Measurements from ENCODE around the gene TRABD2B.

TRABD2B gene

GRCh38 chr1:47898133-47898845 is 98.9 kb downstream of the TRABD2B start:
- Histone ChIP-seq H3K4me1 (ENCODE audit: control insufficient read depth in 1 of 2, insufficient read depth in 2 of 2, low read length in 2 of 2) (peaks cover 12 to 22% of the 10 kb centered on the region in 2 donors), H3K36me3 (ENCODE audit: control insufficient read depth in 1 of 2, insufficient read depth in 2 of 2, low read length in 2 of 2) (no peaks in the 10 kb centered on the region), H3K4me3 (ENCODE audit: low read depth in 1 of 2, low read length in 2 of 2) (no peak overlapping the region), H3K9me3 (ENCODE audit: control insufficient read depth in 1 of 2, low read length in 2 of 2) (no peaks in the 10 kb centered on the region), H3K27me3 (ENCODE audit: control insufficient read depth in 1 of 2, insufficient read depth in 2 of 2, low read length in 2 of 2) (no peaks in the 10 kb centered on the region), H3K9ac (ENCODE audit: low read depth in 1 of 2, low read length in 2 of 2) (no peak overlapping the region), H3K27ac (ENCODE audit: low read depth, low read length) (no peak overlapping the region)

GRCh38 chr1:47895279-47896125 is 101.7 kb downstream of the TRABD2B start:
- Histone ChIP-seq H3K27ac (ENCODE audit: low read depth, low read length) (peak overlapping the region; percentile 30), H3K27me3 (ENCODE audit: control insufficient read depth in 1 of 2, insufficient read depth in 2 of 2, low read length in 2 of 2) (no peaks in the 10 kb centered on the region), H3K36me3 (ENCODE audit: control insufficient read depth in 1 of 2, insufficient read depth in 2 of 2, low read length in 2 of 2) (no peaks in the 10 kb centered on the region)

GRCh38 chr1:47894410-47895278 is 102.5 kb downstream of the TRABD2B start:
- no peak overlapping the region for H3K4me3 ChIP-seq (ENCODE audit: low read depth in 1 of 2, low read length in 2 of 2)
- H3K36me3 ChIP-seq (ENCODE audit: control insufficient read depth in 1 of 2, insufficient read depth in 2 of 2, low read length in 2 of 2) = no peaks in the 10 kb centered on the region
- H3K9me3 ChIP-seq (ENCODE audit: control insufficient read depth in 1 of 2, low read length in 2 of 2) = no peaks in the 10 kb centered on the region
- peak overlapping the region; percentile 30 for H3K27ac ChIP-seq (ENCODE audit: low read depth, low read length)
- no peaks in the 10 kb centered on the region for H3K27me3 ChIP-seq (ENCODE audit: control insufficient read depth in 1 of 2, insufficient read depth in 2 of 2, low read length in 2 of 2)
- peaks cover 12 to 22% of the 10 kb centered on the region in 2 donors for H3K4me1 ChIP-seq (ENCODE audit: control insufficient read depth in 1 of 2, insufficient read depth in 2 of 2, low read length in 2 of 2)
- H3K9ac ChIP-seq (ENCODE audit: low read depth in 1 of 2, low read length in 2 of 2) = no peak overlapping the region

More at GRCh38 chr1:47895279-47896125, 101.7 kb downstream of the TRABD2B start:
- Histone ChIP-seq H3K4me1 (ENCODE audit: control insufficient read depth in 1 of 2, insufficient read depth in 2 of 2, low read length in 2 of 2) (peaks cover 12 to 22% of the 10 kb centered on the region in 2 donors), H3K4me3 (ENCODE audit: low read depth in 1 of 2, low read length in 2 of 2) (no peak overlapping the region), H3K9me3 (ENCODE audit: control insufficient read depth in 1 of 2, low read length in 2 of 2) (no peaks in the 10 kb centered on the region), H3K9ac (ENCODE audit: low read depth in 1 of 2, low read length in 2 of 2) (no peak overlapping the region)

GRCh38 chr1:47893412-47893811 is 103.8 kb downstream of the TRABD2B start:
- no peaks in the 10 kb centered on the region for H3K27me3 ChIP-seq (ENCODE audit: control insufficient read depth in 1 of 2, insufficient read depth in 2 of 2, low read length in 2 of 2)
- peaks cover 12 to 22% of the 10 kb centered on the region in 2 donors for H3K4me1 ChIP-seq (ENCODE audit: control insufficient read depth in 1 of 2, insufficient read depth in 2 of 2, low read length in 2 of 2)
- H3K27ac ChIP-seq (ENCODE audit: low read depth, low read length) = no peak overlapping the region
- no peaks in the 10 kb centered on the region for H3K9me3 ChIP-seq (ENCODE audit: control insufficient read depth in 1 of 2, low read length in 2 of 2)
- H3K36me3 ChIP-seq (ENCODE audit: control insufficient read depth in 1 of 2, insufficient read depth in 2 of 2, low read length in 2 of 2) = no peaks in the 10 kb centered on the region
- H3K9ac ChIP-seq (ENCODE audit: low read depth in 1 of 2, low read length in 2 of 2) = no peak overlapping the region
- H3K4me3 ChIP-seq (ENCODE audit: low read depth in 1 of 2, low read length in 2 of 2) = no peak overlapping the region

- H3K36me3 ChIP-seq (ENCODE audit: control insufficient read depth in 1 of 2, insufficient read depth in 2 of 2, low read length in 2 of 2) = no peaks in the 10 kb centered on the region
- peaks cover 12 to 17% of the 10 kb centered on the region in 2 donors for H3K4me1 ChIP-seq (ENCODE audit: control insufficient read depth in 1 of 2, insufficient read depth in 2 of 2, low read length in 2 of 2)
- no peaks in the 10 kb centered on the region for H3K27me3 ChIP-seq (ENCODE audit: control insufficient read depth in 1 of 2, insufficient read depth in 2 of 2, low read length in 2 of 2)
These were observed 106.4 kb downstream of the TRABD2B start for GRCh38 chr1:47890779-47891178.

GRCh38 chr1:47888294-47888629 is 108.9 kb downstream of the TRABD2B start:
- Histone ChIP-seq H3K4me1 (ENCODE audit: control insufficient read depth in 1 of 2, insufficient read depth in 2 of 2, low read length in 2 of 2) (no peaks in the 10 kb centered on the region), H3K9me3 (ENCODE audit: control insufficient read depth in 1 of 2, low read length in 2 of 2) (no peaks in the 10 kb centered on the region), H3K36me3 (ENCODE audit: control insufficient read depth in 1 of 2, insufficient read depth in 2 of 2, low read length in 2 of 2) (no peaks in the 10 kb centered on the region), H3K27ac (ENCODE audit: low read depth, low read length) (no peak overlapping the region), H3K27me3 (ENCODE audit: control insufficient read depth in 1 of 2, insufficient read depth in 2 of 2, low read length in 2 of 2) (no peaks in the 10 kb centered on the region), H3K9ac (ENCODE audit: low read depth in 1 of 2, low read length in 2 of 2) (no peak overlapping the region), H3K4me3 (ENCODE audit: low read depth in 1 of 2, low read length in 2 of 2) (no peak overlapping the region)

More at GRCh38 chr1:47890779-47891178, 106.4 kb downstream of the TRABD2B start:
- no peaks in the 10 kb centered on the region for H3K9me3 ChIP-seq (ENCODE audit: control insufficient read depth in 1 of 2, low read length in 2 of 2)
- no peak overlapping the region for H3K4me3 ChIP-seq (ENCODE audit: low read depth in 1 of 2, low read length in 2 of 2)
- no peak overlapping the region for H3K27ac ChIP-seq (ENCODE audit: low read depth, low read length)
- no peak overlapping the region for H3K9ac ChIP-seq (ENCODE audit: low read depth in 1 of 2, low read length in 2 of 2)

- H3K4me3 ChIP-seq (ENCODE audit: low read depth in 1 of 2, low read length in 2 of 2) = no peak overlapping the region
- no peaks in the 10 kb centered on the region for H3K9me3 ChIP-seq (ENCODE audit: control insufficient read depth in 1 of 2, low read length in 2 of 2)
- H3K4me1 ChIP-seq (ENCODE audit: control insufficient read depth in 1 of 2, insufficient read depth in 2 of 2, low read length in 2 of 2) = no peaks in the 10 kb centered on the region
- no peak overlapping the region for H3K27ac ChIP-seq (ENCODE audit: low read depth, low read length)
- H3K36me3 ChIP-seq (ENCODE audit: control insufficient read depth in 1 of 2, insufficient read depth in 2 of 2, low read length in 2 of 2) = no peaks in the 10 kb centered on the region
- no peaks in the 10 kb centered on the region for H3K27me3 ChIP-seq (ENCODE audit: control insufficient read depth in 1 of 2, insufficient read depth in 2 of 2, low read length in 2 of 2)
- no peak overlapping the region for H3K9ac ChIP-seq (ENCODE audit: low read depth in 1 of 2, low read length in 2 of 2)
These were observed 109.5 kb downstream of the TRABD2B start for GRCh38 chr1:47887475-47888293.

- no peaks in the 10 kb centered on the region for H3K4me1 ChIP-seq (ENCODE audit: control insufficient read depth in 1 of 2, insufficient read depth in 2 of 2, low read length in 2 of 2)
- H3K9me3 ChIP-seq (ENCODE audit: control insufficient read depth in 1 of 2, low read length in 2 of 2) = no peaks in the 10 kb centered on the region
- H3K27me3 ChIP-seq (ENCODE audit: control insufficient read depth in 1 of 2, insufficient read depth in 2 of 2, low read length in 2 of 2) = no peaks in the 10 kb centered on the region
- no peak overlapping the region for H3K9ac ChIP-seq (ENCODE audit: low read depth in 1 of 2, low read length in 2 of 2)
- no peak overlapping the region for H3K27ac ChIP-seq (ENCODE audit: low read depth, low read length)
- no peak overlapping the region for H3K4me3 ChIP-seq (ENCODE audit: low read depth in 1 of 2, low read length in 2 of 2)
- no peaks in the 10 kb centered on the region for H3K36me3 ChIP-seq (ENCODE audit: control insufficient read depth in 1 of 2, insufficient read depth in 2 of 2, low read length in 2 of 2)
These were observed 110.1 kb downstream of the TRABD2B start for GRCh38 chr1:47887060-47887459.

GRCh38 chr1:47886141-47886540 is 111.0 kb downstream of the TRABD2B start:
- no peaks in the 10 kb centered on the region for H3K27me3 ChIP-seq (ENCODE audit: control insufficient read depth in 1 of 2, insufficient read depth in 2 of 2, low read length in 2 of 2)
- H3K36me3 ChIP-seq (ENCODE audit: control insufficient read depth in 1 of 2, insufficient read depth in 2 of 2, low read length in 2 of 2) = no peaks in the 10 kb centered on the region
- no peak overlapping the region for H3K9ac ChIP-seq (ENCODE audit: low read depth in 1 of 2, low read length in 2 of 2)
- no peaks in the 10 kb centered on the region for H3K9me3 ChIP-seq (ENCODE audit: control insufficient read depth in 1 of 2, low read length in 2 of 2)
- no peak overlapping the region for H3K4me3 ChIP-seq (ENCODE audit: low read depth in 1 of 2, low read length in 2 of 2)
- no peak overlapping the region for H3K27ac ChIP-seq (ENCODE audit: low read depth, low read length)
- H3K4me1 ChIP-seq (ENCODE audit: control insufficient read depth in 1 of 2, insufficient read depth in 2 of 2, low read length in 2 of 2) = no peaks in the 10 kb centered on the region

Data from duodenal mucosa (tissue), 2 donors.